Gastroesophageal sphincter (tissue), 4 donors: ENCODE results near the gene THY1. TPM values are rescaled to one million over a fixed set of nuclear protein-coding genes. Genes with fewer than 3 reads are reported as not detected.

Source experiments
- ATAC-seq: fragments of 150-250 bp; one replicate; pipeline ENCODE4 v1.9.1; 2016; ENCODE audit warnings: mild to moderate bottlenecking, moderate library complexity
- H3K27ac ChIP-seq, 4 donors: fragments of 200-600 bp; sonication (generic) in 3 of 4; 1 replicate in 3 of 4; 2 replicates in 1 of 4; pipeline ENCODE4 v1.5.1; 2016 to 2019
- H3K27me3 ChIP-seq: fragments of 200-600 bp; sonication (generic); one replicate; pipeline ENCODE4 v1.5.1; 2019
- H3K36me3 ChIP-seq, 2 donors: fragments of 200-600 bp; sonication (generic); one replicate each; pipeline ENCODE4 v1.5.1; 2019; ENCODE audit warnings: control low read depth in 1 of 2
- H3K4me1 ChIP-seq, 3 donors: fragments of 200-600 bp; sonication (generic); 1 replicate in 2 of 3; 2 replicates in 1 of 3; pipeline ENCODE4 v1.5.1; 2016 to 2019; ENCODE audit warnings: control low read depth in 2 of 3
- H3K4me3 ChIP-seq, 2 donors: fragments of 200-600 bp; sonication (generic); one replicate each; pipeline ENCODE4 v1.5.1; 2019; ENCODE audit warnings: mild to moderate bottlenecking in 1 of 2, moderate library complexity in 1 of 2
- H3K9me3 ChIP-seq, 3 donors: fragments of 200-600 bp; sonication (generic); one replicate each; pipeline ENCODE4 v1.5.1; 2017 to 2019; ENCODE audit warnings: control low read depth in 2 of 3
- CTCF ChIP-seq, 4 experiments: fragments of 200-600 bp in 2 of 4; fragments of 450-650 bp in 2 of 4; sonication (generic) in 1 of 4; IDR thresholded peaks; one replicate each; pipeline ENCODE4 v1.5.1; 2017 to 2019; ENCODE audit warnings: antibody characterized with exemption in 4 of 4, mild to moderate bottlenecking in 2 of 4, moderate library complexity in 2 of 4
- EP300 ChIP-seq: sonication (generic); formaldehyde crosslinking; IDR thresholded peaks from one replicate; pipeline ENCODE4 v1.6.1; 2017; ENCODE audit warnings: antibody characterized with exemption, mild to moderate bottlenecking
- POLR2A ChIP-seq, 2 donors: fragments of 450-650 bp; IDR thresholded peaks; one replicate each; pipeline ENCODE4 v1.6.1; 2017; ENCODE audit warnings: antibody characterized with exemption in 2 of 2, mild to moderate bottlenecking in 2 of 2, moderate library complexity in 1 of 2
- POLR2AphosphoS5 ChIP-seq: sonication (generic); formaldehyde crosslinking; IDR thresholded peaks from one replicate; pipeline ENCODE4 v1.6.1; 2017; ENCODE audit warnings: antibody characterized with exemption
- whole genome bisulfite sequencing, 2 donors: methylation state at CpG; one replicate each; pipeline ENCODE4 v1.1.5; 2018; ENCODE audit warnings: low coverage in 1 of 2; 5-methylcytosine and 5-hydroxymethylcytosine counted together
- total RNA-seq, 4 donors: library from RNA; depleted of rRNA; stranded (reverse); fragments of >200 nt; gene quantifications; one replicate each; pipeline ENCODE4 v1.1.0, GENCODE V29; 2016

The THY1 gene
- total RNA-seq, 4 donors from 2014 or later: 2.5 to 34.5 (median 16.8) TPM

DNA sequence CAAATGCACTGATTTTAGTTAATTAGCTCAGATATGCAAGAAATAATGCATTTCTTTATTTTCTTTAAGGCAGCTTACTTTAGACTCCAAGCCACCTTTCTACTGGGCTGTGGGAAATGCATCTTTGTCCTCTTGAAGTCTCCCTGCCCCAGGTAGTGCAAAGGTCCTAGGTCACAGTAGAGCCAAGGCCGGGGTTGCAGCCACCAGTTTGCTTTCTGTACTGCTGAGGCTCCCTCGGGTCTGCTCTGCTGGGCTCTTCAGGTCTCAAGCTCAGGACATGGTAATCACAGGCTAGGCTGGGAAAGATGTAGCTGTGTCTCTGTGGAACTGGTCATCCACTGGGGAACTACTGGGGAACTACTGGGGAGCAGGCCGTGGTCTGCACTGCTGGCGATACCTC is 25.4 kb upstream of the THY1 start:
- peaks cover 0 to 29% (median 0%) of the 10 kb centered on the region in 3 donors for H3K4me1 ChIP-seq
- no peak overlapping the region for H3K27ac ChIP-seq
- no peaks in the 10 kb centered on the region for H3K36me3 ChIP-seq
- H3K9me3 ChIP-seq: no peaks in the 10 kb centered on the region
- no peak overlapping the region for H3K4me3 ChIP-seq
- 50% methylated on average over 2 of the region's 4 CpGs; no CpG with 5 or more reads in 1 of the 2 donors for WGBS, 2 donors
- H3K27me3 ChIP-seq: no peaks in the 10 kb centered on the region
- no peak for TF ChIP-seq POLR2A (IDR thresholded peaks at IDR 0.05)
- no peak for TF ChIP-seq CTCF (IDR thresholded peaks at IDR 0.05)
- no peak for TF ChIP-seq POLR2AphosphoS5
- ATAC-seq: no peak

DNA sequence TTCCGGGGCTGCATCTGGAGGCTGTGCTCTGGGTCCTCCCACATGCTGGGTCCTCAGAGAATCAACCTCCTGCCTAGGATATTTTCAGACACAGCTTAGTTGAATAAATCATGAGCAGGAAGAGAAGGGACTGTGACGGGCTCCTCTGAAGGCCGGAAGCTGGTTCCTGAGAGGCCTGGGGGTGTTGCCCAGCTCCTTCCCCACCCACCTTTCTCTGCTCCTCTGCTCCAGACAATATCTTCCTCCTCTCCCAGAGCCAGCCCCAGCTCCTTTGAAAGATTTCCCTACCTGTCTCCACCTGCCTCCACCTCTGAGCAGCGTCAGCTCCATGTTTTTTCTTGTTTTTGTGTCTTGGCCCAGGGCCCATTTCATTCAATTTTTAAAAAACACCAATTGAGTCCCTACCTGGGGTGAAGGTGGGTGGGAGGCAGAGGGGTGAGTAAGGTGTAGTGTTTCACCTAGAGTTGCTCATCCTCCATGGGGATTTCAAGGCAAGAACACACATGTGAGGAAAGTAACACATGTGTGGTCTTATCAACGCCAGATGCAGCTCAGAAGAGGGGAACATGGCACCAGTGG is 24.8 kb upstream of the THY1 start:
- WGBS, 2 donors: 55 to 70% methylated on average over 4 to 5 of the region's 5 CpGs
- Histone ChIP-seq H3K36me3 (no peaks in the 10 kb centered on the region), H3K27me3 (no peaks in the 10 kb centered on the region), H3K27ac (peak overlapping the region in 1 of 4 donors; percentile 24), H3K4me1 (peaks cover 0 to 29% (median 0%) of the 10 kb centered on the region in 3 donors), H3K4me3 (no peak overlapping the region), H3K9me3 (no peaks in the 10 kb centered on the region)
- ATAC-seq: no peak
- TF ChIP-seq CTCF (IDR thresholded peaks at IDR 0.05) (no peak), POLR2AphosphoS5 (no peak), POLR2A (IDR thresholded peaks at IDR 0.05) (no peak), EP300 (no peak)

DNA sequence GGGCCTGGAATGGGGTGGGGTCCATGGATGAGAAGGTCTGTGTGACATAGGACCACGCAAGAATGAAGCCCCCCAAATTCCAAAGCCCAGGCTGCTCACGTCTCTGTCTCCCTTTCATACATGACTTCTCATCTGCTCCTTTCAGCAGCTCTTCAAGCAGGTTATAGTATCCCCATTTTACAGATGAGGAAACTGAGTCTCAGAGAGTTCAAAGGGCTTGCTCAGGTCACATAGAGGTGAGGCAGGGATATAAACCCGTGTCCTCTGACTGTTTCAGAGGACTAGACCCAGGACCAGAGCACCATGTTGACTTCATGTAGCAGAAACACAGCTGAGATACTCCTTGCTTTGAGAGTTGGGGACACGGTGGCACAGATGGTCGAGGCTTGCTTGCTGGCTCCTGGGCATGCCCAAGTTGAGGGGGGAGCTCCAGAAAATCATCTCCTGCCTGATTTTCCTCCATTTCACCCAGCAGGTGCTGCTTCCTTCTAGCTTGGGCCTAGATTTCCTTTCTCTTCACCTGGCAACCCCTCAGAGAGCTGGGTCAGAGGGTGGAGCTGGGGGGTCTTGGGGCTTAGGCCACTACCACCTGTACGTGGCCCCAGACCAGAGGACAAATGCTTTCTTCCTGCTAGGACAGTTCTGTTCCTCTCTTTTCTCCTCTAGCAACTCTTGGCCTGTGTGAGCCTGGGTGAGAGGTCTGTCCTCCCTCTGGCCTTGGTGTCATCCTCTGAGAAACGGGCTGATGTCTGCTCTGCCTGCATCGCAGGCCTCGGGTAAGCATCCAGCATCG is 24.1 kb upstream of the THY1 start:
- TF ChIP-seq POLR2AphosphoS5 (no peak), POLR2A (IDR thresholded peaks at IDR 0.05) (no peak), EP300 (no peak)
- Histone ChIP-seq H3K27me3 (no peaks in the 10 kb centered on the region), H3K36me3 (no peaks in the 10 kb centered on the region), H3K4me1 (peaks cover 0 to 29% (median 0%) of the 10 kb centered on the region in 3 donors), H3K4me3 (no peak overlapping the region), H3K9me3 (no peaks in the 10 kb centered on the region), H3K27ac (peak overlapping the region in 2 of 4 donors; percentile 42 to 58)
- 76 to 90% methylated on average over 7 of the region's 10 CpGs for WGBS, 2 donors
- no peak for ATAC-seq

GRCh38 chr11:119446434-119446833 is 23.5 kb upstream of the THY1 start:
- 65 to 71% methylated on average over 5 to 8 of the region's 8 CpGs for WGBS, 2 donors
- Histone ChIP-seq H3K27ac (peak overlapping the region in 3 of 4 donors; percentile 14 to 58 (median 42)), H3K4me3 (no peak overlapping the region), H3K4me1 (peaks cover 0 to 29% (median 0%) of the 10 kb centered on the region in 3 donors), H3K27me3 (no peaks in the 10 kb centered on the region), H3K36me3 (no peaks in the 10 kb centered on the region), H3K9me3 (no peaks in the 10 kb centered on the region)
- ATAC-seq: no peak
- TF ChIP-seq POLR2AphosphoS5: no peak
- TF ChIP-seq POLR2A (IDR thresholded peaks at IDR 0.05): no peak
- no peak for TF ChIP-seq EP300
- no peak for TF ChIP-seq CTCF (IDR thresholded peaks at IDR 0.05)

GRCh38 chr11:119445850-119446249 is 22.9 kb upstream of the THY1 start:
- H3K27me3 ChIP-seq: no peaks in the 10 kb centered on the region
- ATAC-seq: no peak
- WGBS, 2 donors: 39 to 54% methylated on average over 3 to 4 of the region's 4 CpGs

More at GRCh38 chr11:119445850-119446249, 22.9 kb upstream of the THY1 start:
- TF ChIP-seq CTCF (IDR thresholded peaks at IDR 0.05) (no peak), POLR2AphosphoS5 (peak; percentile 37)
- Histone ChIP-seq H3K9me3 (no peaks in the 10 kb centered on the region), H3K36me3 (no peaks in the 10 kb centered on the region), H3K27ac (peak overlapping the region in 3 of 4 donors; percentile 14 to 58 (median 42)), H3K4me1 (peaks cover 0 to 29% (median 0%) of the 10 kb centered on the region in 3 donors), H3K4me3 (no peak overlapping the region)
